Spleen (tissue), 11 donors: ENCODE results near the gene OSBPL7. TPM values are rescaled to one million over a fixed set of nuclear protein-coding genes. Genes with fewer than 3 reads are reported as not detected.
"Not testable (repeated sequence)": the region's sequence is repeated elsewhere in the genome, so short reads cannot be mapped to it uniquely, and the experiment has no call there.

ENCODE experiments used
- DNase-seq: peaks from one replicate; pipeline ENCODE4 v3.0.0-alpha.2; 2020
- H3K27ac ChIP-seq, 8 donors: fragments of 200-600 bp; sonication (generic) in 7 of 8; 1 replicate in 4 of 8; 2 replicates in 4 of 8; pipeline versions ENCODE4 v1.5.0 to v1.8.0; 2016 to 2021; ENCODE audit warnings: inconsistent platforms in 4 of 8, mild to moderate bottlenecking in 4 of 8, moderate library complexity in 1 of 8
- H3K27me3 ChIP-seq, 7 donors: fragments of 200-600 bp; sonication (generic) in 6 of 7; replicated peaks in 1 of 7; 1 replicate in 4 of 7; 2 replicates in 3 of 7; pipeline versions ENCODE4 v1.5.0 to v1.8.0; 2016 to 2021; ENCODE audit warnings: inconsistent platforms in 3 of 7, mild to moderate bottlenecking in 1 of 7
- H3K36me3 ChIP-seq, 6 donors: fragments of 200-600 bp; sonication (generic) in 5 of 6; 1 replicate in 4 of 6; 2 replicates in 2 of 6; pipeline versions ENCODE4 v1.5.0 to v1.8.0; 2016 to 2021; ENCODE audit warnings: inconsistent platforms in 2 of 6
- H3K4me1 ChIP-seq, 6 donors: fragments of 200-600 bp; sonication (generic) in 5 of 6; 1 replicate in 3 of 6; 2 replicates in 3 of 6; pipeline versions ENCODE4 v1.5.0 to v1.8.0; 2016 to 2021; ENCODE audit warnings: inconsistent platforms in 3 of 6
- H3K4me3 ChIP-seq, 8 donors: fragments of 200-600 bp; sonication (generic) in 7 of 8; 1 replicate in 4 of 8; 2 replicates in 4 of 8; pipeline versions ENCODE4 v1.5.0 to v1.8.0; 2016 to 2021; ENCODE audit warnings: inconsistent platforms in 4 of 8, mild to moderate bottlenecking in 4 of 8, moderate library complexity in 2 of 8
- H3K9me3 ChIP-seq, 8 donors: fragments of 200-600 bp; sonication (generic) in 7 of 8; 1 replicate in 4 of 8; 2 replicates in 4 of 8; pipeline versions ENCODE4 v1.5.0 to v1.8.0; 2016 to 2021; ENCODE audit warnings: inconsistent platforms in 4 of 8
- POLR2A ChIP-seq, 3 donors: fragments of 450-650 bp; IDR thresholded peaks; one replicate each; pipeline ENCODE4 v1.5.1; 2017; ENCODE audit warnings: antibody characterized with exemption in 3 of 3, mild to moderate bottlenecking in 1 of 3
- POLR2AphosphoS5 ChIP-seq, 3 donors: sonication (generic); formaldehyde crosslinking; IDR thresholded peaks; one replicate each; pipeline ENCODE4 v1.5.1; 2017; ENCODE audit warnings: antibody characterized with exemption in 3 of 3
- WGBS, 5 donors: extraction: QIAGEN DNeasy Blood & Tissue Kit in 3 of 5; methylation state at CpG; one replicate each; pipeline versions ENCODE4 v1.1.5 to v1.1.7; 2013 to 2018; 5-methylcytosine and 5-hydroxymethylcytosine counted together
- intact Hi-C: fragments of 100-400 bp; cut with DNase I; formaldehyde crosslinking; loops from one replicate; pipeline ENCODE4 v1.15.0; 2023; ENCODE audit warnings: low total_unique reads
- polyA plus RNA-seq, 3 donors: library from polyadenylated mRNA; stranded (reverse); fragments of 200-250 nt; gene quantifications; one replicate each; pipeline ENCODE4 v1.2.1, GENCODE V29; 2013
- total RNA-seq, 7 donors: library from RNA; depleted of rRNA in 3 of 7; stranded (reverse); fragments of >200 nt in 3 of 7; fragmentation: NEBNext Ultra II Directional in 4 of 7; extraction: Animal tissue kit (Norgen Biotek cat#: 25700) in 4 of 7; gene quantifications; one replicate each; pipeline versions ENCODE4 v1.1.0 to v1.2.1, GENCODE V29; 2016 to 2021
- TF ChIP-seq, protein P1 (sequence below), 11 experiments: fragments of 200-600 bp in 7 of 11; fragments of 450-650 bp in 4 of 11; sonication (generic) in 4 of 11; IDR thresholded peaks in 8 of 11; conservative IDR thresholded peaks in 3 of 11; 1 replicate in 7 of 11; 2 replicates in 4 of 11; pipeline versions ENCODE4 v1.4.0 to v1.8.0; 2016 to 2021; ENCODE audit warnings: antibody characterized with exemption in 11 of 11, inconsistent platforms in 4 of 11, mild to moderate bottlenecking in 1 of 11
- donor health status: healthy with polysubstance abuse.
- donor health status: DM: no; HTN: no; CAD: no; lungs with moderate emphysema.
- donor health status: DM: no; HTN: no; CAD: no.
- donor health status: Bipolar disorder and iron deficiency.
- donor health status: healthy.
- donor health status: DM: no; HTN: no; CAD: no.
- donor health status: DM: yes; HTN: yes; CAD: no.

The OSBPL7 gene
- total and polyA plus RNA-seq, 10 donors, result 7.7 to 33.3 (median 22.3) TPM

DNA sequence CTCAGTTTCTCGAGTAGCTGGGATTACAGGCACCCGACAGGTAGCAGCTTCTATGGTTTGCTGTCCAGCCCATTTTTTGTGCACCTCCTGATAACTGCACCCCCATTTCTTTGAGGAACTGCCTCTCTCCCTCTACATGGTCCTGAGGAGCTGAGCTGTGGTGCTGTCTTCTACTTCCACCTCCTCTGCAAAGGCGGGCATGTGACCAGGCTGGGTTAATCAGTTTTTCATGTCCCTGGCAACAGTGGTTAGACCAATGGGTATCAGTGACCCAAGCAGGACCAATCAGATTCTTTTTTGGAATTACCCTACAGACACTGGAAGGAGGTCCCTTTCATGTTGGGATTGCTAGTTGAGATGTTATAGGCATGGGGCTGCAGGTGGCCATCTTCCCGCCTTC is 47.3 kb downstream of the OSBPL7 start:
- no peak for TF ChIP-seq POLR2A (IDR thresholded peaks at IDR 0.05)
- TF ChIP-seq, protein P1, sequence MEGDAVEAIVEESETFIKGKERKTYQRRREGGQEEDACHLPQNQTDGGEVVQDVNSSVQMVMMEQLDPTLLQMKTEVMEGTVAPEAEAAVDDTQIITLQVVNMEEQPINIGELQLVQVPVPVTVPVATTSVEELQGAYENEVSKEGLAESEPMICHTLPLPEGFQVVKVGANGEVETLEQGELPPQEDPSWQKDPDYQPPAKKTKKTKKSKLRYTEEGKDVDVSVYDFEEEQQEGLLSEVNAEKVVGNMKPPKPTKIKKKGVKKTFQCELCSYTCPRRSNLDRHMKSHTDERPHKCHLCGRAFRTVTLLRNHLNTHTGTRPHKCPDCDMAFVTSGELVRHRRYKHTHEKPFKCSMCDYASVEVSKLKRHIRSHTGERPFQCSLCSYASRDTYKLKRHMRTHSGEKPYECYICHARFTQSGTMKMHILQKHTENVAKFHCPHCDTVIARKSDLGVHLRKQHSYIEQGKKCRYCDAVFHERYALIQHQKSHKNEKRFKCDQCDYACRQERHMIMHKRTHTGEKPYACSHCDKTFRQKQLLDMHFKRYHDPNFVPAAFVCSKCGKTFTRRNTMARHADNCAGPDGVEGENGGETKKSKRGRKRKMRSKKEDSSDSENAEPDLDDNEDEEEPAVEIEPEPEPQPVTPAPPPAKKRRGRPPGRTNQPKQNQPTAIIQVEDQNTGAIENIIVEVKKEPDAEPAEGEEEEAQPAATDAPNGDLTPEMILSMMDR (IDR thresholded peaks at IDR 0.05 in 8 of 11, conservative IDR thresholded peaks at IDR 0.05 in 3 of 11), result no peak
- H3K4me3 ChIP-seq, result no peak overlapping the region
- DNase-seq, result no peak
- WGBS, 5 donors, result 64 to 78% (median 71%) methylated on average over 4 of the region's 4 CpGs
- H3K27me3 ChIP-seq, result peaks cover 0 to 61% (median 24%) of the 10 kb centered on the region in 7 donors
- H3K36me3 ChIP-seq, result no peaks in the 10 kb centered on the region
- peaks cover 0 to 16% (median 13%) of the 10 kb centered on the region in 8 donors for H3K9me3 ChIP-seq
- H3K4me1 ChIP-seq, result peaks cover 0 to 4% (median 0%) of the 10 kb centered on the region in 6 donors
- intact Hi-C loops, result no loop called here
- H3K27ac ChIP-seq, result no peak overlapping the region

DNA sequence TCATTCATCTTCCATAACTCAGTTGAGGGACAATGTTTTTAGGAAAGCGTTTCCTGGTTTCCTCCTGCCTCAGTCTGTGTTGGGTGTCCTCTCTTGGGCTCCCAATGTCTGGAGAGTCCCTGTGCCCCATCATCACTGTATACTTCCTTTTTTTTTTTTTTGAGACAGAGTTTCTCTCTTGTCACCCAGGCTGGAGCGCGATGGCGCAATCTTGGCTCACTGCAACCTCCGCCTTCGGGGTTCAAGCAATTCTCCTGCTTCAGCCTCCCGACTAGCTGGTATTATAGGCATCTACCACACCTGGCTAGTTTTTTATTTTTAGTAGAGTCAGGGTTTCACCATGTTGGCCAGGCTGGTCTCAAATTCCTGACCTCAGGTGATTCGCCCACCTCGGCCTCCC is 47.9 kb downstream of the OSBPL7 start:
- H3K4me3 ChIP-seq, H3K27ac ChIP-seq, H3K4me1 ChIP-seq, H3K36me3 ChIP-seq, intact Hi-C loops, DNase-seq: not testable (repeated sequence)
- Histone ChIP-seq H3K27me3 (peaks cover 0 to 55% (median 24%) of the 10 kb centered on the region in 7 donors), H3K9me3 (peaks cover 0 to 16% (median 13%) of the 10 kb centered on the region in 8 donors)
- WGBS, 5 donors, result 75 to 88% (median 82%) methylated on average over 9 of the region's 9 CpGs

DNA sequence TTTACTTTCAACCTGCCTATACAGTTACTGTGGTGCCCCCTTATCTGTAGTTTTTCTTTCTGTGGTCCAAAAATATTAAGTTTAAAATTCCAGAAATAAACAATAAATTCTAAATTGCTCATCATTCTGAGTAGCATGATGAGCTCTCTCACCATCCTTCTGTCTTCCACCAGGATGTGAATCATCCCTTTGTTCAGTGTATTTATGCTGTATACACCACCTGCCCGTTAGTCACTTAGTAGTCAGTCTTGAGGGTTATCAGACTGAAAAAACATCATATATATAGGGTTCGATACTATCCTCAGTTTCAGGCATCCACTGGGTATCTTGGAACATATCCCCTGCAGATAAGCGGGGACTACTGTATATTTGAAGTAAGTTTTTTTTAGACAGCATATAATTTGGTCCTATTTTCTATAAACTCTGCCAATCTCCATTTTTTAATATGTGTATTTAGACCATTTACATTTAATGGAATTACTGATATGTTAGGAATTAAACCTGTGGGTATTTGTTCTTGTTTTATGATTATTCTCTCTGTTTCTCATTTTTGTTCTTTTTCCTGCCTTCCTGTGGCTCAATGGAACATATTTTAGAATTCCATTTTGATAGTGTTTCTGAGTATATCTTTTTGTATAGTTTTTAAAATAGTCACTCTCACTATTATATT is 57.5 kb downstream of the OSBPL7 start:
- Histone ChIP-seq H3K27me3 (peaks cover 0 to 5% (median 0%) of the 10 kb centered on the region in 7 donors), H3K27ac (peak overlapping the region in 1 of 8 donors; percentile 65), H3K9me3 (peaks cover 0 to 40% (median 28%) of the 10 kb centered on the region in 8 donors), H3K4me1 (peaks cover 0 to 5% (median 0%) of the 10 kb centered on the region in 6 donors), H3K36me3 (no peaks in the 10 kb centered on the region), H3K4me3 (no peak overlapping the region)
- intact Hi-C loops, result no loop called here
- TF ChIP-seq, protein P1 (IDR thresholded peaks at IDR 0.05 in 8 of 11, conservative IDR thresholded peaks at IDR 0.05 in 3 of 11), result no peak
- no peak for TF ChIP-seq POLR2AphosphoS5 (IDR thresholded peaks at IDR 0.05)
- no peak for TF ChIP-seq POLR2A (IDR thresholded peaks at IDR 0.05)
- WGBS, 5 donors, result 80 to 88% (median 86%) methylated on average over 3 of the region's 3 CpGs
- no peak for DNase-seq

DNA sequence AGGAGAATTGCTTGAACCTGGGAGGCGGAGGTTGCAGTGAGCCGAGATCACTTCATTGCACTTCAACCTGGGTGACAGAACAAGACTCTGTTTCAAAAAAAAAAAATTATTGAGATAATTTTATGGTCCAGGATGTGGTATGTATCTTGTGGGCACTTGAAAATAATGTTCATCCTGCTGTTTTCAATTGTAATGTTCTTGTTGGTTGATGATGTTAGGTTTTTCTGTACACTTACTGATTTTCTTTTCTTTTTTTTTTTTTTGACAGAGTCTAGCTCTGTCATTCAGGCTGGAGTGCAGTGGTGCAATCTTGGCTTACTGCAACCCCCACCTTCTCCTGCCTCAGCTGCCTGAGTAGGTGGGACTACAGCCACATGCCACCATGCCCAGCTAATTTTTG is 58.9 kb downstream of the OSBPL7 start:
- 86 to 90% (median 88%) methylated on average over 2 of the region's 2 CpGs for WGBS, 5 donors
- intact Hi-C loops, result no loop called here
- no peak for DNase-seq
- peak overlapping the region in 3 of 8 donors; percentile 30 to 65 (median 40) for H3K27ac ChIP-seq
- H3K4me3 ChIP-seq, result no peak overlapping the region
- TF ChIP-seq, protein P1 (IDR thresholded peaks at IDR 0.05 in 8 of 11, conservative IDR thresholded peaks at IDR 0.05 in 3 of 11), result no peak
- TF ChIP-seq POLR2AphosphoS5 (IDR thresholded peaks at IDR 0.05), result no peak
- TF ChIP-seq POLR2A (IDR thresholded peaks at IDR 0.05), result no peak
- peaks cover 0 to 40% (median 29%) of the 10 kb centered on the region in 8 donors for H3K9me3 ChIP-seq
- H3K27me3 ChIP-seq, result peaks cover 0 to 9% (median 0%) of the 10 kb centered on the region in 7 donors
- H3K36me3 ChIP-seq, result no peaks in the 10 kb centered on the region
- peaks cover 0 to 5% (median 0%) of the 10 kb centered on the region in 6 donors for H3K4me1 ChIP-seq
